Left ventricle myocardium inferior (tissue), 1 donor: ENCODE results near the gene OTUD7B. TPM values are rescaled to one million over a fixed set of nuclear protein-coding genes. Genes with fewer than 3 reads are reported as not detected.
A peak's percentile ranks its signal among the peaks of the same experiment; 100 is the strongest.

ENCODE experiments used
- DNase-seq: peaks from one replicate; pipeline ENCODE4 v3.0.0-alpha.2; 2020
- H3K27ac ChIP-seq: fragments of 200-600 bp; replicated peaks from 2 replicates; pipeline ENCODE4 v1.8.0; 2021
- H3K27me3 ChIP-seq: fragments of 200-600 bp; 2 replicates; pipeline ENCODE4 v1.8.0; 2021; ENCODE audit warnings: low read depth
- H3K36me3 ChIP-seq: fragments of 200-600 bp; 2 replicates; pipeline ENCODE4 v1.8.0; 2021
- H3K4me1 ChIP-seq: fragments of 200-600 bp; 2 replicates; pipeline ENCODE4 v1.8.0; 2021
- H3K4me3 ChIP-seq: fragments of 200-600 bp; 2 replicates; pipeline ENCODE4 v1.8.0; 2021; ENCODE audit warnings: mild to moderate bottlenecking, moderate library complexity
- H3K9me3 ChIP-seq: fragments of 200-600 bp; replicated peaks from 2 replicates; pipeline ENCODE4 v1.8.0; 2021
- CTCF ChIP-seq: fragments of 200-600 bp; IDR thresholded peaks from 2 replicates; pipeline ENCODE4 v1.8.0; 2021; ENCODE audit warnings: antibody characterized with exemption, mild to moderate bottlenecking, borderline replicate concordance
- intact Hi-C: fragments of 100-400 bp; cut with micrococcal nuclease; formaldehyde crosslinking; loops from one replicate; pipeline ENCODE4 v1.11.0; 2022
- total RNA-seq: library from RNA; stranded (reverse); fragmentation: NEBNext Ultra II Directional; extraction: Animal tissue kit (Norgen Biotek cat#: 25700); gene quantifications from one replicate; pipeline ENCODE4 v1.2.1, GENCODE V29; 2021
- donor health status: DM: no; HTN: yes; CAD: no; lungs with severe emphysema.

Gene OTUD7B
- total RNA-seq, 1 donor from 2014 or later, result 23.8 TPM

GRCh38 chr1:149933208-149933607, 77.3 kb downstream of the OTUD7B start:
- Histone ChIP-seq H3K36me3 (no peaks in the 10 kb centered on the region), H3K4me1 (peaks cover 42% of the 10 kb centered on the region), H3K9me3 (no peaks in the 10 kb centered on the region), H3K4me3 (no peak overlapping the region), H3K27ac (no peak overlapping the region), H3K27me3 (no peaks in the 10 kb centered on the region)
- intact Hi-C loops, result no loop called here
- no peak for TF ChIP-seq CTCF
- no peak for DNase-seq

GRCh38 chr1:149932474-149932873, 78.1 kb downstream of the OTUD7B start:
- TF ChIP-seq CTCF, result no peak
- no peaks in the 10 kb centered on the region for H3K36me3 ChIP-seq
- peaks cover 39% of the 10 kb centered on the region for H3K4me1 ChIP-seq
- no peaks in the 10 kb centered on the region for H3K9me3 ChIP-seq
- DNase-seq, result no peak
- H3K27ac ChIP-seq, result no peak overlapping the region
- H3K27me3 ChIP-seq, result no peaks in the 10 kb centered on the region
- H3K4me3 ChIP-seq, result no peak overlapping the region
- intact Hi-C loops, result no loop called here

- H3K9me3 ChIP-seq, result no peaks in the 10 kb centered on the region
- DNase-seq, result no peak
- H3K4me3 ChIP-seq, result no peak overlapping the region
- H3K27me3 ChIP-seq, result no peaks in the 10 kb centered on the region
- intact Hi-C loops, result no loop called here
- peaks cover 5% of the 10 kb centered on the region for H3K36me3 ChIP-seq
- peaks cover 39% of the 10 kb centered on the region for H3K4me1 ChIP-seq
- H3K27ac ChIP-seq, result no peak overlapping the region
- no peak for TF ChIP-seq CTCF
Measured at GRCh38 chr1:149931212-149931790, 79.2 kb downstream of the OTUD7B start.

- TF ChIP-seq CTCF, result no peak
- H3K4me3 ChIP-seq, result no peak overlapping the region
- no peaks in the 10 kb centered on the region for H3K9me3 ChIP-seq
- H3K27ac ChIP-seq, result no peak overlapping the region
- peaks cover 44% of the 10 kb centered on the region for H3K4me1 ChIP-seq
- intact Hi-C loops, result no loop called here
- DNase-seq, result no peak
- no peaks in the 10 kb centered on the region for H3K27me3 ChIP-seq
- peaks cover 19% of the 10 kb centered on the region for H3K36me3 ChIP-seq
Measured at GRCh38 chr1:149929856-149930255, 80.7 kb downstream of the OTUD7B start.

- Histone ChIP-seq H3K36me3 (peaks cover 34% of the 10 kb centered on the region), H3K27me3 (no peaks in the 10 kb centered on the region), H3K9me3 (no peaks in the 10 kb centered on the region), H3K27ac (peak overlapping the region; percentile 95), H3K4me1 (peaks cover 47% of the 10 kb centered on the region), H3K4me3 (peak overlapping the region; percentile 90)
- no peak for DNase-seq
- intact Hi-C loops, result no loop called here
- TF ChIP-seq CTCF, result no peak
Measured at GRCh38 chr1:149928401-149928724, 82.2 kb downstream of the OTUD7B start.
